Glomerular visceral epithelial cell (primary cell): ENCODE data around the gene CDK3.
A peak's percentile ranks its signal among the peaks of the same experiment; 100 is the strongest.
"Not testable (repeated sequence)": the region's sequence is repeated elsewhere in the genome, so short reads cannot be mapped to it uniquely, and the experiment has no call there.

ENCODE experiments used
- DNase-seq: peaks from one replicate; pipeline ENCODE4 v3.0.0-alpha.2; 2016; ENCODE audit errors: extremely low spot score

CDK3 gene

DNA sequence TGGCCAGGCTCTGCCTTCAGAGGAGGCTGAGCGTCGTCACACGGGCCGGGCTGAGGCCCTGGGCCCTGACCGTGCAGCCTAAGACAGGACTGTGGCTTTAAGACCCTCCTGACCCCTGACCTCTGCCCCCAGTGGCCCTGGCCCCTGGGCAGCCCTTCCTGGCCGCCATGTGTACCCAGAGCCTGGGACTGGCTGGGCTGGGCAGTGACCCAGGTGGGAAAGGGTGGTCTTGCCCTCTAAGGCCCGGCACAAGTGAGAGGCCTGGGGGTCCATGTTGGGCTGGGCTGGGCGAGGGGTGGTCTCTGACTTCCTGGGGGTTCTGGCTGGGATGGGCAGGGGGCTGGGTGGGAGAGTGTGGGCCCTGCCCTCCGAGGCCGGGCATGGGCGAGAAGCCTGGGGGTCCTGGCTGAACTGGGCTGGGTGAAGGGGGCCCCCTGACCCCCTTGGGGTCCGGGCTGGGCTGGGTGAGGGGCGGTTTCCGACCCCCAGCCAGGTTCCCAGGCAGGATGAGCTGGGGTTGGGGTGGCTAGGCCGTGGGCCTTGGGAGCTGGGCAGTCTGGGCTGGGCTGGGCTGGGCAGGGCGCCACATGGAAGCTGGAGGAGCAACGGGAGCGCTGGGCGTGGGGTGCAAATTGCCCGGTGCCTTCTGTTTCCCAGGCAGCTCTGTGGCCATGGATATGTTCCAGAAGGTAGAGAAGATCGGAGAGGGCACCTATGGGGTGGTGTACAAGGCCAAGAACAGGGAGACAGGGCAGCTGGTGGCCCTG lies at the start of gene CDK3:
Gene CDK3 (plus strand): TSS at position 101 of the 767 bp plus-strand sequence. CDS start 571 bp downstream, at position 672.
- DNase-seq: no peak

GRCh38 chr17:75950855-75951554 lies 49.6 kb upstream of the CDK3 start:
- peak; percentile 23 for DNase-seq

DNA sequence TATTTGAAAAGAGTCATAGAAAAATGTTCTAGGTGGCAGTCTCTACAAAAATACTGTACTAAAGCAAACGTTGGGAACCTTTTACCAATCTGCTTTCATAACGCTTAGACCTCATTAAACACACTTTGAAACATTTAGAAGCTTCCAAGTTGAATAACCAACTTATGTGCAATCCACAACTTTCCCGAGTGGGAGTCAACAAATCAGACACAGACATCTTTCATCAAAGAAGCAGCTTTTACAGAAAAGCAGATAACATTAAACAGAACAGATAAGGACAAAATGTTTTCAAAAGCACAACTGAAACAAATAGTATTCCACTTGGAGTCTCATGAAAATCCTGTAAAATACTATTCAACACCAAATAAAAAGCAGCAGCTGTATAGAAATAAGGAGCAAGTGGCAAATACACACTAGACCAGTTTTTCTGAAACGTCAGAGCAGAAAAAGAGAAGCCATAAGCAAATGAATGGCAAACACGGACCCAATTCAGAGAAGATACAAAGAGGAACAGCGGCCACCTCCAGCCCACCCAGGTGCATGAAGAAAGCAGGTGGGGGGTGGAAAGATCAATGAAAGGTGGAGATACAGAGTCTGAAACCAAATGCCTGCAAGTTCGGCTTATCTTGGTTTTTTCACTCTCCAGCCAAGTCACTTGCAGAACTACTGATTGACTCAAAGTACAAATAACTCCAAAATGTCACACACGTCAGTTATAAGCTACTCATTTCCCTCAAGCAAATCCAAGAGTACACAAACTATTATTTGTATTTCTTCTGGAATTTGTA lies 41.4 kb upstream of the CDK3 start:
- no peak for DNase-seq

DNA sequence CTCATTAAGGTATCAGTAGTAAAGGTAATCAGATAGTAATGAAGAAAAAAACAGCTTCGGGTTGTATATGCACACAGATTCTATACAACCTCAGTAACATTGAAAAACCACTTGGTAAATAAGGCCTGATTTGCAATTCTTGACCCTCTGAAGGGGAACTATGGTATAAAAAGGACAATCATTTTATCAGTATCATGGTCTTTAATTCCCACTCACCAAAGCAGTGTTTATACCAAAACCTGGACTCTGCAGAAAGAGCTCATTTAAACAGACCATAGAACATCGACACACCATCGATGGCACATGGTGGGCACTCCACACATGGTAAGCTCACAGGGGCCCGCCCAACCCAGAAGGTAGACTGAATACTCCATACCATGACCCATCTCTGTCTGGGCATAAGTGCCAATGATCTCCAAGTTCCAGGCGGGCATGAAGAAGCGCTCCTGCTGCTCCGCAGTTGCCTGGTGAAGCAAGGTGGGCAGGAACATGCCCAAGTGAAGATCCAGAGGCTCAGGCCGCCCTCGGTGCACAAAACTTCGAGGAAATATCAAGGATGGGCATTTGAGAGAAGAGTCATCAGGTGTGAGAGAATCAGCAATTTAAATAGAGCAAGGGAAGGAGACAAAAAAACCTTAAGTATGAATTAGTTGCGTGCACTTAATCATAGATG lies 40.7 kb upstream of the CDK3 start:
- no peak for DNase-seq

GRCh38 chr17:75965468-75965867 lies 35.2 kb upstream of the CDK3 start:
- no peak for DNase-seq

- not testable (repeated sequence) for DNase-seq
These were observed 31.6 kb upstream of the CDK3 start for GRCh38 chr17:75969044-75969443.

GRCh38 chr17:75970011-75970523 lies 30.6 kb upstream of the CDK3 start:
- no peak for DNase-seq

GRCh38 chr17:75970626-75971025 lies 30.0 kb upstream of the CDK3 start:
- no peak for DNase-seq

DNA sequence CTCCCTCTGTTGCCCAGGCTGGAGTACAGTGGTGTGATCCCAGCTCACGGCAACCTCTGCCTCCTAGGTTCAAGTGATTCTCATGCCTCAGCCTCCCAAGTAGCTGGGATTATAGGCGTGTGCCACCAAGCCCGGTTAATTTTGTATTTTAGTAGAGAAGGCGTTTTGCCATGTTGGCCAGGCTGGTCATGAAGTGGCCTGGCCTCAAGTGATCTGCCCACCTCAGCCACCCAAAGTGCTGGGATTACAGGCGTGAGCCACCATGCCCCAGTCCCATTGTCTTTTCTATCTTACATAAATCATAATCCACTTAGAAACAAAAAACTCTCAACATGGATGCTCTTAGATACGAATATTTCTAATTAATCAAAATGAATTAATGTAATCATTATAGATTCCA lies 25.5 kb upstream of the CDK3 start:
- DNase-seq: not testable (repeated sequence)

GRCh38 chr17:75975757-75976174 lies 24.9 kb upstream of the CDK3 start:
- DNase-seq: no peak

GRCh38 chr17:75976175-75976848 lies 24.3 kb upstream of the CDK3 start:
- peak; percentile 21 for DNase-seq

- peak; percentile 98 for DNase-seq
These were observed 21.5 kb upstream of the CDK3 start, which contains the start of the genes ACOX1 and TEN1 for GRCh38 chr17:75978938-75979704. TSS of gene ACOX1 (minus strand) at chr17:75979166. CDS start at chr17:75979073, 93 bp downstream. TSS of gene TEN1 (plus strand) at chr17:75979240. CDS start at chr17:75986193, 6,953 bp downstream.

DNA sequence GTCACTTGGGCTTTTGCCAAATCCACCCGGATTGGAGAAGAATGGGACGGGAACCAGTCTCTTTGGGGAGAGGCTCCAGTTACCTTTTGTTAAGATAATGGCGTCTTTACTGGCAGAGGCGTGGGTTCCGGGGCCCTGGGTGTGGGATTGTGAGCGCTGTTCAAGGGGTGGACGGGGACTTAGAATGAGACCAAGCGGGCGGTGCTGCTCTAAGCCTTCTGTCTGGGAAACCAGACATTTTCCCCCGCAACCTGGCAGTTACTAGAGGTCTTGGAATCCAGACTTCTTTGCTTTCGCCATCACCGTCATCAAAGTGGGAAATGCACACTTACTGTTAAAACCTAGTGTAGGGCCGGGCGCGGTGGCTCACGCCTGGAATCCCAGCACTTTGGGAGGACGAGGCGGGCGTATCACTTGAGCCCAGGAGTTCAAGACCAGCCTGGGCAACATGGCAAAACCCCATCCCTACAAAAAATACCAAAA lies 20.9 kb upstream of the CDK3 start:
- DNase-seq: no peak

DNA sequence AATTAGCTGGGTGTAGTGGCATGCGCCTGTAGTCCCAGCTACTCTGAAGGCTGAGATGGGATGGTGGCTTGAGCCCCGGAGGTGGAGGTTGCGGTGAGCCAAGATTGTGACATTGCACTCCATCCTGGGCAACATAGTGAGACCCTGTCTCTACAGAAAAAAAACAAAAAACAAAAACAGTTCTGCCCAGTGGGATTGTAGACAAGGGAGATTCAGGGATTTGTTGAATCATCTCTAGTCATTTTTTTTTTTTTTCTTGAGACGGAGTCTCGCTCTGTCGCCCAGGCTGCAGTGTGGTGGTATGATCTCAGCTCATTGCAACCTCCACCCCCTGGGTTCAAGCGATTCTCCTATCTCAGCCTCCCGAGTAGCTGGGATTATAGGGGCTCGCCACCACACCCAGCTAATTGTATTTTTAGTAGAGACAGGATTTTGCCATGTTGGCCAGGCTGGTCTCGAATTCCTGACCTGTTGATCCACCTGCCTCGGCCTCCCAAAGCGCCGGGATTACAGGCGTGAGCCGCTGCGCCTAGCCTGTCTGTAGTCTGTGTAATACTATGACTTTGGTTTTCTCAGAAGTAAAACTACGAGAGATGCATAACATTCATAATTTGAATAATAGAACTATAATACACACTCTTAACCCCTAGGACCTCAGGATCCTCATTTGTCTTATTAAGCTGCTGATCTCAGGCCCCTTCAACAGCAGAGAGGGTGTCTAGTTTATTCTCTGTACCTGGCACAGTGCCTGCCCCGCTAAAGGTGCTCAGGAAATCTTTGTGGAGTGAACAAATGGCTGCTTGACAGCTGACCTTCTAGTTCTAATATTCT lies 20.3 kb upstream of the CDK3 start:
- peak; percentile 58 for DNase-seq

DNA sequence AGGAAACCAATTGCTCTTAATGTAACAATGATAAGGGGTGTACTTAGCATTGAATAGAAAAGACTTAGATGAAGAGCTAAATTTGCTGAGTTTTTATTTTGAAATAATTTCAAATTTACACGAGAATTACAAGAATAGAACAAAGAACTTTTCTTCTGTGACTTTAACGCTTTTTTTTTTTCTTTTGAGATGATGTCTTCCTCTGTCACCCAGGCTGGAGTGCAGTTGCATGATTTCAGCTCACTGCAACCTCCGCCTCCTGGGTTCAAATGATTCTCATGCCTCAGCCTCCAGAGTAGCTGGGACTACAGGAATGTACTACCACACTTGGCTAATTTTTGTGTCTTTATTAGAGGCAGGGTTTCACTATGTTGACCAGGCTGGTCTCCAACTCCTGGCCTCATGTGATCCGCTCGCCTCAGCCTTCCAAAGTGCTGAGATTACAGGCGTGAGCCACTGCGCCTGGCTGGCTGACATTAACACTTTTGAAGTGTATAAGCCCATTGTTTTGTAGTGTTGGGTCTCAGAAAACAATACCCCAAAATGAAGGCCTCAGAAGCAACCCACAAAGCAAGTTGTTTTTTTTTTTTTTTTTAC lies 19.5 kb upstream of the CDK3 start:
- DNase-seq: no peak

- DNase-seq: no peak
These were observed 17.0 kb upstream of the CDK3 start for GRCh38 chr17:75983501-75984181.

- DNase-seq: no peak
These were observed 14.7 kb upstream of the CDK3 start for GRCh38 chr17:75985986-75986385.

GRCh38 chr17:75987041-75987440 lies 13.6 kb upstream of the CDK3 start:
- no peak for DNase-seq
